Skin of body (tissue), 2 donors: ENCODE measurements around the gene DDRGK1. TPM values are rescaled to one million over a fixed set of nuclear protein-coding genes. Genes with fewer than 3 reads are reported as not detected.
A peak's percentile ranks its signal among the peaks of the same experiment; 100 is the strongest.
"Not testable (repeated sequence)": the region's sequence is repeated elsewhere in the genome, so short reads cannot be mapped to it uniquely, and the experiment has no call there.

Experiments used
- DNase-seq: peaks from one replicate; lab custom pipeline; 2025; lab: John Stamatoyannopoulos, UW
- total RNA-seq: library from RNA; depleted of rRNA; stranded (reverse); fragments of >200 nt; gene quantifications from one replicate; pipeline ENCODE4 v1.2.3, GENCODE V29; 2014

DDRGK1 gene
- total RNA-seq, 1 donor from 2014 or later: 22.4 TPM

GRCh38 chr20:3218307-3218988 lies 14.0 kb upstream of the DDRGK1 start:
- DNase-seq: no peak

GRCh38 chr20:3215359-3215917 lies 11.0 kb upstream of the DDRGK1 start:
- DNase-seq: not testable (repeated sequence)

GRCh38 chr20:3213226-3213625 lies 8.7 kb upstream of the DDRGK1 start:
- no peak for DNase-seq

- DNase-seq: no peak
These were observed 5.9 kb upstream of the DDRGK1 start for GRCh38 chr20:3210346-3210745.

- DNase-seq: no peak
These were observed 5.5 kb upstream of the DDRGK1 start for GRCh38 chr20:3209946-3210317.

- peak; percentile 11 for DNase-seq
These were observed 4.9 kb upstream of the DDRGK1 start, which contains the start of gene ITPA for GRCh38 chr20:3209257-3209945. TSS of gene ITPA (plus strand) at chr20:3209498. CDS start at chr20:3209552, 54 bp downstream.

GRCh38 chr20:3208786-3209256 lies 4.3 kb upstream of the DDRGK1 start:
- DNase-seq: no peak

GRCh38 chr20:3203315-3204123 lies 963 bp downstream of the DDRGK1 start:
- DNase-seq: no peak

GRCh38 chr20:3202965-3203314 lies 1.5 kb downstream of the DDRGK1 start:
- DNase-seq: no peak

- DNase-seq: no peak
These were observed 4.3 kb downstream of the DDRGK1 start for GRCh38 chr20:3199976-3200755.

- DNase-seq: no peak
These were observed 5.3 kb downstream of the DDRGK1 start for GRCh38 chr20:3199206-3199605.

GRCh38 chr20:3195590-3196237 lies 8.8 kb downstream of the DDRGK1 start:
- no peak for DNase-seq

- no peak for DNase-seq
These were observed 9.7 kb downstream of the DDRGK1 start for GRCh38 chr20:3194617-3195280.

- DNase-seq: no peak
These were observed 10.5 kb downstream of the DDRGK1 start for GRCh38 chr20:3193806-3194616.

- no peak for DNase-seq
These were observed 12.1 kb downstream of the DDRGK1 start for GRCh38 chr20:3192226-3193015.

- no peak for DNase-seq
These were observed 13.8 kb downstream of the DDRGK1 start for GRCh38 chr20:3190681-3191111.

- DNase-seq: no peak
These were observed 14.8 kb downstream of the DDRGK1 start for GRCh38 chr20:3189561-3190131.
